Measurements from ENCODE around the gene ALG2. TPM values are rescaled to one million over a fixed set of nuclear protein-coding genes. Genes with fewer than 3 reads are reported as not detected.
A peak's percentile ranks its signal among the peaks of the same experiment; 100 is the strongest.

Gene ALG2
- total and polyA plus RNA-seq, 9 of the 15 experiments (the other 6 are each of a cell fraction or from before 2014, with no cell fraction given), result 4.9 to 41.9 (median 20.2) TPM

- TF ChIP-seq RNF219 (CRISPR knock-in tag; IDR thresholded peaks at IDR 0.05) (no peak), ZNF41 (CRISPR knock-in tag; conservative IDR thresholded peaks at IDR 0.05) (no peak), IFI16 (CRISPR knock-in tag; IDR thresholded peaks at IDR 0.05) (no peak), PRDM10 (IDR thresholded peaks at IDR 0.05; ENCODE audit: partially characterized antibody) (no peak), RNF2 (IDR thresholded peaks at IDR 0.05) (no peak), LEF1 (IDR thresholded peaks at IDR 0.05) (no peak), ZKSCAN8 (CRISPR knock-in tag; IDR thresholded peaks at IDR 0.05) (no peak), ZNF140 (CRISPR knock-in tag; IDR thresholded peaks at IDR 0.05) (no peak), NUFIP1 (IDR thresholded peaks at IDR 0.05; ENCODE audit: partially characterized antibody) (no peak), SMC3 (conservative IDR thresholded peaks at IDR 0.05; ENCODE audit: insufficient read depth, low read depth, low read length) (peak; percentile 76), EZH2 (IDR thresholded peaks at IDR 0.05; ENCODE audit: borderline replicate concordance, low read depth, low read length) (0 out of 2 replicates have a peak, but pooled peaks have one; percentile 50), CBX1 (IDR thresholded peaks at IDR 0.05; ENCODE audit: low read depth) (no peak), ATF2 (CRISPR knock-in tag; IDR thresholded peaks at IDR 0.05) (no peak), GTF2E2 (tag; IDR thresholded peaks at IDR 0.05) (no peak), ZBTB49 (CRISPR knock-in tag; IDR thresholded peaks at IDR 0.05; ENCODE audit: borderline replicate concordance) (no peak), ESRRB (CRISPR knock-in tag; IDR thresholded peaks at IDR 0.05; ENCODE audit: borderline replicate concordance) (no peak), KLF10 (CRISPR knock-in tag; IDR thresholded peaks at IDR 0.05) (no peak), BRCA1 (IDR thresholded peaks at IDR 0.05) (no peak), BRCA1 (CRISPR knock-in tag; IDR thresholded peaks at IDR 0.05) (no peak), OTX1 (CRISPR knock-in tag; IDR thresholded peaks at IDR 0.05) (no peak)
These were observed 37.0 kb downstream of the ALG2 start (continued) for GRCh38 chr9:99184475-99185347.
